Measurements from ENCODE around the gene GNA14. TPM values are rescaled to one million over a fixed set of nuclear protein-coding genes. Genes with fewer than 3 reads are reported as not detected.

Gene GNA14
- total and polyA plus RNA-seq, 2 donors (not counting 3 experiments of a cell fraction or from before 2014, with no cell fraction given), result 2.1 to 3.3 TPM

GRCh38 chr9:77531400-77531799, 116.7 kb downstream of the GNA14 start:
- FAIRE-seq (peak; percentile 26), DNase-seq (ENCODE audit: low read depth, low spot score) (no peak)
- no peak overlapping the region for H2AFZ ChIP-seq (ENCODE audit: low read depth, low read length)
- H3K4me3 ChIP-seq (replicated peaks in 1 of 3; ENCODE audit: insufficient read depth in 1 of 3, low read depth in 1 of 3, low read length in 3 of 3), result no peak overlapping the region
- no peaks in the 10 kb centered on the region for H3K79me2 ChIP-seq (ENCODE audit: control insufficient read depth, insufficient read depth, low read length)
- H4K20me1 ChIP-seq (replicated peaks; ENCODE audit: control insufficient read depth, extremely low read depth, insufficient read depth, low read length), result no peaks in the 10 kb centered on the region
- dilution Hi-C loops (cut with MboI; ENCODE audit: extremely low pct_ligation_motif_present, low sequenced_read_pairs), result no loop called here
- H3K4me2 ChIP-seq (ENCODE audit: insufficient read depth, low read length), result no peak overlapping the region
- no peaks in the 10 kb centered on the region for H3K27me3 ChIP-seq (ENCODE audit: control insufficient read depth in 2 of 2, insufficient read depth in 2 of 2, low read length in 2 of 2)
- H3K9me1 ChIP-seq (replicated peaks; ENCODE audit: control insufficient read depth, extremely low read depth, insufficient read depth, low read length), result no peaks in the 10 kb centered on the region
- intact Hi-C loops (cut with micrococcal nuclease), result no loop called here
- H3K9ac ChIP-seq (replicated peaks; ENCODE audit: extremely low read depth, insufficient read depth, low read length), result no peak overlapping the region
- no peaks in the 10 kb centered on the region for H3K9me3 ChIP-seq (replicated peaks; ENCODE audit: control insufficient read depth, insufficient read depth, low read length)
- TF ChIP-seq EZH2 (IDR thresholded peaks at IDR 0.05; ENCODE audit: borderline replicate concordance, low read depth, low read length, severe bottlenecking), result no peak
- TF ChIP-seq GATA2 (IDR thresholded peaks at IDR 0.05; ENCODE audit: insufficient read depth, insufficient read length, low read depth, low read length), result no peak
- TF ChIP-seq CTCF (IDR thresholded peaks at IDR 0.05; ENCODE audit: extremely low read depth in 1 of 2, insufficient read depth in 1 of 2, low read depth in 1 of 2, low read length in 2 of 2), result no peak
- no peak for TF ChIP-seq MYC (IDR thresholded peaks at IDR 0.05; ENCODE audit: low read depth, low read length)
- no peak for TF ChIP-seq FOS (IDR thresholded peaks at IDR 0.05; ENCODE audit: borderline replicate concordance, insufficient read depth, low read length)
- no peak for TF ChIP-seq POLR2A (IDR thresholded peaks at IDR 0.05; ENCODE audit: low read depth, low read length)
- TF ChIP-seq POLR2AphosphoS5 (IDR thresholded peaks at IDR 0.05; ENCODE audit: insufficient read depth, low read depth, low read length), result no peak
- TF ChIP-seq JUN (IDR thresholded peaks at IDR 0.05; ENCODE audit: borderline replicate concordance, insufficient read depth, insufficient read length, low read depth), result no peak
- no peak for TF ChIP-seq MAX (IDR thresholded peaks at IDR 0.05; ENCODE audit: insufficient read depth, insufficient read length)
- ChIA-PET POLR2A (no interaction called here), CTCF (interaction anchor here (0.8 to 2.0 kb wide), 5 partner anchors 12 to 118 kb away, joined by 3 to 7 read pairs (median 3); no protein-coding TSS in a partner anchor)
- H3K27ac ChIP-seq (ENCODE audit: insufficient read depth, low read depth, low read length), result no peak overlapping the region
- BruUV-seq (replicated peaks), result no TSS peak
- H3K36me3 ChIP-seq (ENCODE audit: control insufficient read depth in 2 of 2, extremely low read depth in 1 of 2, insufficient read depth in 2 of 2, low read length in 2 of 2), result no peaks in the 10 kb centered on the region
- no peaks in the 10 kb centered on the region for H3K4me1 ChIP-seq (ENCODE audit: control insufficient read depth, extremely low read depth, insufficient read depth, low read length)
